OCI-LY7 (cell line): Measurements from ENCODE around the gene ASXL1. TPM values are rescaled to one million over a fixed set of nuclear protein-coding genes. Genes with fewer than 3 reads are reported as not detected.

Experiments used
- BruUV-seq: library from RNA; stranded (reverse); fragments of 400-500 nt; replicated peaks from 2 replicates; lab custom pipeline; 2021; lab: Mats Ljungman, UMichigan
- CTCF ChIA-PET: fragments of 300-600 bp; sonication (Branson Sonifier 250); formaldehyde crosslinking; loops from one replicate; lab custom pipeline; 2022; ENCODE audit warnings: antibody characterized with exemption; ENCODE audit not compliant: unreplicated experiment; lab: Charles Lee
- POLR2A ChIA-PET: fragments of 300-600 bp; sonication (Branson Sonifier 250); formaldehyde crosslinking; loops from one replicate; lab custom pipeline; 2022; ENCODE audit warnings: antibody characterized with exemption; lab: Charles Lee
- DNase-seq: peaks from one replicate; pipeline ENCODE4 v3.0.0-alpha.2; 2015; ENCODE audit warnings: low spot score
- H2AFZ ChIP-seq: fragments of 200-600 bp; sonication (generic), shearing (Covaris generic); 2 replicates; pipeline ENCODE4 v1.6.1; 2014; ENCODE audit warnings: mild to moderate bottlenecking, antibody characterized with exemption, low read length, moderate library complexity
- H3K27ac ChIP-seq: fragments of 200-600 bp; sonication (generic); 2 replicates; pipeline ENCODE4 v1.5.1; 2014; ENCODE audit warnings: mixed run types, low read depth, mild to moderate bottlenecking, moderate library complexity, low read length, inconsistent platforms; ENCODE audit not compliant: poor library complexity, severe bottlenecking
- H3K36me3 ChIP-seq: fragments of 200-600 bp; sonication (generic); 2 replicates; pipeline ENCODE4 v1.6.1; 2014; ENCODE audit warnings: mild to moderate bottlenecking, antibody characterized with exemption, low read length, moderate library complexity, mixed read lengths; ENCODE audit not compliant: insufficient read depth
- H3K4me1 ChIP-seq: fragments of 200-600 bp; sonication (generic); 2 replicates; pipeline ENCODE4 v1.5.1; 2014; ENCODE audit warnings: mild to moderate bottlenecking, low read length; ENCODE audit not compliant: insufficient read depth, poor library complexity, severe bottlenecking
- H3K4me2 ChIP-seq: fragments of 200-600 bp; sonication (generic); 2 replicates; pipeline ENCODE4 v1.6.1; 2014; ENCODE audit warnings: mild to moderate bottlenecking, low read length
- H3K4me3 ChIP-seq: fragments of 200-600 bp; sonication (generic); 2 replicates; pipeline ENCODE4 v1.5.1; 2014; ENCODE audit warnings: mild to moderate bottlenecking, low read depth, low read length; ENCODE audit not compliant: poor library complexity, severe bottlenecking
- H3K79me2 ChIP-seq: fragments of 200-600 bp; sonication (generic); 2 replicates; pipeline ENCODE4 v1.6.1; 2016; ENCODE audit warnings: low read depth, mild to moderate bottlenecking, low read length, moderate library complexity, mixed read lengths; ENCODE audit not compliant: insufficient read depth
- H3K9me2 ChIP-seq: fragments of 200-600 bp; sonication (generic); 2 replicates; pipeline ENCODE4 v1.6.1; 2016; ENCODE audit warnings: mild to moderate bottlenecking, low read length, mixed read lengths; ENCODE audit not compliant: insufficient read depth
- H3K9me3 ChIP-seq: fragments of 200-600 bp; sonication (generic); 2 replicates; pipeline ENCODE4 v1.6.1; 2014; ENCODE audit warnings: mild to moderate bottlenecking, mixed run types, low read length, mixed read lengths
- H4K20me1 ChIP-seq: fragments of 200-600 bp; sonication (generic); 2 replicates; pipeline ENCODE4 v1.6.1; 2014; ENCODE audit warnings: mild to moderate bottlenecking, antibody characterized with exemption, low read length, moderate library complexity, mixed read lengths; ENCODE audit not compliant: insufficient read depth
- CTCF ChIP-seq: fragments of 200-600 bp; sonication (generic); conservative IDR thresholded peaks from 2 replicates; pipeline ENCODE4 v1.5.1; 2014; ENCODE audit warnings: mild to moderate bottlenecking, antibody characterized with exemption, low read length, moderate library complexity, mixed read lengths
- EZH2phosphoT487 ChIP-seq: fragments of 200-600 bp; sonication (generic); IDR thresholded peaks from 2 replicates; pipeline ENCODE4 v1.6.1; 2018; ENCODE audit warnings: low read depth, borderline replicate concordance, mild to moderate bottlenecking, mixed run types, antibody characterized with exemption, low read length, moderate library complexity, mixed read lengths
- intact Hi-C: fragments of 100-400 bp; cut with micrococcal nuclease; formaldehyde crosslinking; loops from one replicate; pipeline ENCODE4 v1.10.0; 2022; ENCODE audit not compliant: unreplicated experiment
- total RNA-seq, 2 experiments: library from RNA; depleted of rRNA in 1 of 2; stranded (reverse); fragments of >200 nt in 1 of 2; shearing (Covaris generic) in 1 of 2; gene quantifications; 2 replicates each; pipeline ENCODE4 v1.2.3, GENCODE V29; 2014 to 2022

The ASXL1 gene
- total RNA-seq, 2 experiments from 2014 or later, result 84.7 to 122 TPM

GRCh38 chr20:32453467-32454163, 95.5 kb downstream of the ASXL1 start:
- Histone ChIP-seq H4K20me1 (no peaks in the 10 kb centered on the region), H2AFZ (no peak overlapping the region), H3K4me1 (peaks cover 8% of the 10 kb centered on the region), H3K4me3 (no peak overlapping the region), H3K36me3 (no peaks in the 10 kb centered on the region), H3K27ac (no peak overlapping the region), H3K4me2 (no peak overlapping the region), H3K9me2 (no peaks in the 10 kb centered on the region), H3K9me3 (no peaks in the 10 kb centered on the region), H3K79me2 (no peaks in the 10 kb centered on the region)
- POLR2A ChIA-PET, result interaction anchor here (0.6 kb wide), 1 partner anchor 43 kb away, joined by 8 read pairs; no protein-coding TSS in a partner anchor
- intact Hi-C loops, result loop anchor here (10.0 kb wide), 1 partner anchor 629 kb away; no protein-coding TSS in a partner anchor
- no peak for DNase-seq
- no TSS peak for BruUV-seq
- CTCF ChIA-PET, result no interaction called here
- TF ChIP-seq CTCF, result no peak
- no peak for TF ChIP-seq EZH2phosphoT487

GRCh38 chr20:32454164-32455145, 96.3 kb downstream of the ASXL1 start:
- Histone ChIP-seq H2AFZ (no peak overlapping the region), H3K9me3 (no peaks in the 10 kb centered on the region), H3K27ac (no peak overlapping the region), H3K36me3 (no peaks in the 10 kb centered on the region), H4K20me1 (no peaks in the 10 kb centered on the region), H3K4me3 (no peak overlapping the region), H3K4me2 (no peak overlapping the region), H3K9me2 (no peaks in the 10 kb centered on the region), H3K79me2 (no peaks in the 10 kb centered on the region), H3K4me1 (peaks cover 8% of the 10 kb centered on the region)
- no TSS peak for BruUV-seq
- intact Hi-C loops, result loop anchor here (10.0 kb wide), 1 partner anchor 630 kb away; no protein-coding TSS in a partner anchor
- CTCF ChIA-PET, result no interaction called here
- no peak for TF ChIP-seq EZH2phosphoT487
- TF ChIP-seq CTCF, result no peak
- DNase-seq, result no peak
- POLR2A ChIA-PET, result interaction anchor here (0.6 kb wide), 1 partner anchor 43 kb away, joined by 8 read pairs; no protein-coding TSS in a partner anchor
